Pancreas (tissue), 10 donors: Measurements from ENCODE around the gene NUMBL. TPM values are rescaled to one million over a fixed set of nuclear protein-coding genes. Genes with fewer than 3 reads are reported as not detected.

ENCODE experiments used
- ATAC-seq, 4 donors: fragments of 200-7000 bp; cut with Tn5 transposase; one replicate each; pipeline versions ENCODE4 v1.8.0 to v1.9.1; 2020; ENCODE audit warnings: mild to moderate bottlenecking in 4 of 4, moderate library complexity in 4 of 4
- DNase-seq, 6 donors: peaks; one replicate each; pipeline ENCODE4 v3.0.0-alpha.2; 2020
- FAIRE-seq: peaks from 2 replicates; lab custom pipeline; 2012; peaks lifted over from hg19 to GRCh38; lab: Jason Lieb, UNC
- H3K27ac ChIP-seq, 4 donors: fragments of 200-600 bp; sonication (generic); 1 replicate in 3 of 4; 2 replicates in 1 of 4; pipeline versions ENCODE4 v1.5.0 to v1.8.0; 2020
- H3K27me3 ChIP-seq, 4 donors: fragments of 200-600 bp; one replicate each; pipeline ENCODE4 v1.8.0; 2021
- H3K36me3 ChIP-seq, 3 donors: fragments of 200-600 bp; sonication (generic) in 1 of 3; one replicate each; pipeline versions ENCODE4 v1.5.0 to v1.8.0; 2020 to 2021
- H3K4me1 ChIP-seq, 3 donors: fragments of 200-600 bp; one replicate each; pipeline ENCODE4 v1.8.0; 2021
- H3K4me3 ChIP-seq, 4 donors: fragments of 200-600 bp; sonication (generic) in 2 of 4; one replicate each; pipeline versions ENCODE4 v1.5.0 to v1.8.0; 2020 to 2021
- H3K9me3 ChIP-seq, 4 donors: fragments of 200-600 bp; one replicate each; pipeline ENCODE4 v1.8.0; 2021
- WGBS, 2 donors: extraction: QIAGEN DNeasy Blood & Tissue Kit; methylation state at CpG; one replicate each; pipeline ENCODE4 v1.1.7; 2013; 5-methylcytosine and 5-hydroxymethylcytosine counted together
- intact Hi-C, 3 donors: fragments of 100-400 bp; cut with DNase I; formaldehyde crosslinking; loops; one replicate each; pipeline versions ENCODE4 v1.11.1 to v1.14.2; 2022
- polyA plus RNA-seq, 2 donors: library from polyadenylated mRNA; stranded (reverse); fragments of 200-250 nt; gene quantifications; one replicate each; pipeline ENCODE4 v1.2.3, GENCODE V29; 2013
- total RNA-seq, 6 donors: library from RNA; stranded (reverse); fragmentation: NEBNext Ultra II Directional in 4 of 6; extraction: Animal tissue kit (Norgen Biotek cat#: 25700) in 4 of 6; gene quantifications; one replicate each; pipeline versions ENCODE4 v1.2.1 to v1.2.4, GENCODE V29; 2021 to 2023
- TF ChIP-seq, protein P1 (sequence below), 4 donors: fragments of 200-600 bp; sonication (generic) in 3 of 4; IDR thresholded peaks; one replicate each; pipeline versions ENCODE4 v1.5.0 to v1.8.0; 2021; ENCODE audit warnings: antibody characterized with exemption in 4 of 4
- donor health status: healthy with polysubstance abuse.
- donor health status: DM: no; HTN: no; CAD: no; lungs with moderate emphysema.
- donor health status: DM: no; HTN: no; CAD: no.
- donor health status: control.
- donor health status: control.
- donor health status: Bipolar disorder and iron deficiency.
- donor health status: DM: yes; HTN: yes; CAD: no.
- donor health status: DM: no; HTN: no; CAD: no.
- donor health status: DM: no; HTN: no; CAD: no.
- donor health status: DM: yes; HTN: yes; CAD: no.

NUMBL gene
- total and polyA plus RNA-seq, 8 donors, result 3.2 to 19.1 (median 8.7) TPM

DNA sequence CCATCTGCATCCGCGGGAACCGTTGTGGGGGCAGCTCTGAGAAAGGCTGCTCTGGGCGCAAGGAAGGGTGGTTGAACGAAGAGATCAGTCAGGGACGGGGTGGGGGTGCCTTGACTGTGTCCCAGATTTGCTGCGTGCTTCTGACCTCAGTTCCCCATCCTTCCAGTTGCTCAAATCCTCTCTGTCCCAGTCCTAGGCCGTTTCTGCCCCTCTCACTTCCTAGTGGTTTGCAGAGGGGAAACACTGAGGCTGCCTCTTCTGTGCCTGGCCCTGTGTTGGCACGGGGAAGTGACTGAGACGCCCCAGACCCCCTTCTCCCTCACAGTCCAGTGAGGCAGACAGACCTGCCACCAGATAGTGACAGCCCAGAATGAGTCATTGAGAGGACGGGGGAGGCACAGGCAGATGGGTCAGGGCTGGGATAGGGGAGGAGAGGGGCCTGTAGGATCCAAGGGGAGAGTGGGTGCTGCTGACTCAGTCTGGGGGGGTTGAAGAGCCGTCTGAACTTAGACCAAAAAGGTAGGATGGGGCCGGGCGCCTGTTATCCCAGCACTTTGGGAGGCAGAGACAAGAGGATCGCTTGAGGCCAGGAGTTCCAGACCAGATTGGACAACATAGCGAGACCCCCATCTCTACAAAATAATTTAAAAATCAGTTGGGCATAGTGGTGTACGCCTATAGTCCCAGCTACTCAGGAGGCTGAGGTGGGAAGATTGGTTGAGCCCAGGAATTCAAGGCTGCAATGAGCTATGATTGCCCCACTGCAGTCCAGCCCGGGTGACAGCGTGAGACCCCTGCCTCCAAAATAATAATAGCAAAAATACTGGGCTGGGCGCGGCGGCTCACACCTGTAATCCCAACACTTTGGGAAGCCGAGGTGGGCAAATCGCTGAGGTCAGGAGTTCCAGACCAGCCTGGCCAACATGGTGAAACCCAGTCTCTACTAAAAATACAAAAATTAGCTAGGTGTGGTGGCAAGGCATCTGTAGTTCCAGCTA is 26.5 kb downstream of the NUMBL start:
- DNase-seq, result no peak
- H3K9me3 ChIP-seq, result no peaks in the 10 kb centered on the region
- H3K27me3 ChIP-seq, result peaks cover 0 to 4% (median 0%) of the 10 kb centered on the region in 4 donors
- intact Hi-C loops, result loop anchor here (5.0 to 10.0 kb wide), 4 partner anchors 151 to 481 kb away; no protein-coding TSS in a partner anchor
- 50 to 51% methylated on average over 24 of the region's 24 CpGs for WGBS, 2 donors
- no peaks in the 10 kb centered on the region for H3K36me3 ChIP-seq
- peak in 3 of 4 donors; percentile 7 to 26 (median 14) for ATAC-seq
- no peaks in the 10 kb centered on the region for H3K4me1 ChIP-seq
- FAIRE-seq, result no peak
- TF ChIP-seq, protein P1, sequence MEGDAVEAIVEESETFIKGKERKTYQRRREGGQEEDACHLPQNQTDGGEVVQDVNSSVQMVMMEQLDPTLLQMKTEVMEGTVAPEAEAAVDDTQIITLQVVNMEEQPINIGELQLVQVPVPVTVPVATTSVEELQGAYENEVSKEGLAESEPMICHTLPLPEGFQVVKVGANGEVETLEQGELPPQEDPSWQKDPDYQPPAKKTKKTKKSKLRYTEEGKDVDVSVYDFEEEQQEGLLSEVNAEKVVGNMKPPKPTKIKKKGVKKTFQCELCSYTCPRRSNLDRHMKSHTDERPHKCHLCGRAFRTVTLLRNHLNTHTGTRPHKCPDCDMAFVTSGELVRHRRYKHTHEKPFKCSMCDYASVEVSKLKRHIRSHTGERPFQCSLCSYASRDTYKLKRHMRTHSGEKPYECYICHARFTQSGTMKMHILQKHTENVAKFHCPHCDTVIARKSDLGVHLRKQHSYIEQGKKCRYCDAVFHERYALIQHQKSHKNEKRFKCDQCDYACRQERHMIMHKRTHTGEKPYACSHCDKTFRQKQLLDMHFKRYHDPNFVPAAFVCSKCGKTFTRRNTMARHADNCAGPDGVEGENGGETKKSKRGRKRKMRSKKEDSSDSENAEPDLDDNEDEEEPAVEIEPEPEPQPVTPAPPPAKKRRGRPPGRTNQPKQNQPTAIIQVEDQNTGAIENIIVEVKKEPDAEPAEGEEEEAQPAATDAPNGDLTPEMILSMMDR (IDR thresholded peaks at IDR 0.05), result no peak
- H3K27ac ChIP-seq, result no peak overlapping the region
- peak overlapping the region in 3 of 4 donors; percentile 44 to 80 (median 56) for H3K4me3 ChIP-seq

DNA sequence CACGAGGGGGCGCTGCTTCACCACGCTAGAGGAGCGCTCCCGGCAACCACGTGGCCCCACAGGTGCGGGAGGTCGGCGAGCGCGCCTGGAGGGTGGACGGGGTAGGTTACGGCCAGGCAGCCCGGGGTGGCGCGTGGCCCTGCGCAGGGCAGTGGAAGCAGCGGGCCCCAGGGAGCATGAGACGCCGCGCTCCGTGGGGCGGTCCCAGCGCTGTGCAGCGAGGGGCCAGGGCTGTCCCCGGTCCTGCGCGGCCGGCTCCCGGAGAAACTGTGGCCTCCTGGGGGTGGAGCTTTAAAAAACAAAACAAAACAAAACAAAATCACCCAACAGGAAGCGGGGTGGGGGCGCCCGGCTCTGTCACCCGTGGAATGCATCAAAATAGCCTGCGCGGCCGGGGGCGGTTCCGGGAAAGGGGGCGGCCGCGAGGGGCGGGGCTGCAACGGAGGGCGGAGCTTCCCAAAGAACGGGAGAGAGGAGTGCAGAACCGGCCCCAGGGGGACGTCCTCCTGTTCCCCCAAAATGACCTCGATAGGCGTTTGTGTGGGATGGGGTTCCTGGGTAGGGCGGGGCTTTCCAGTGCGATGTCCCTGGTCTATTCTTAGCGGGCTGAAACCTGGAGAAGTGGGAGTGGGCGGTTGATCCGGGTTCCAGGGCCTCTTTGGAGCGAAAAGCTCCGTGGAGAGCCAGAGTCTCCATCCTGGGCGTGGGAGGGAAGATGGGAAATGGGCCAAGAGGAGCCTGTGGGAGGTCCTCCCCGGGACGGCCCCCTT is 27.3 kb downstream of the NUMBL start:
- Histone ChIP-seq H3K9me3 (no peaks in the 10 kb centered on the region), H3K4me1 (no peaks in the 10 kb centered on the region), H3K4me3 (peak overlapping the region; percentile 44 to 80 (median 56)), H3K27me3 (peaks cover 0 to 4% (median 0%) of the 10 kb centered on the region in 4 donors), H3K36me3 (no peaks in the 10 kb centered on the region), H3K27ac (peak overlapping the region; percentile 71 to 81 (median 76))
- TF ChIP-seq, protein P1 (IDR thresholded peaks at IDR 0.05), result peak in 2 of 4 donors; percentile 95 to 98
- DNase-seq (peak; percentile 84 to 99 (median 93)), FAIRE-seq (no peak), ATAC-seq (peak; percentile 93 to 95 (median 94))
- intact Hi-C loops, result loop anchor here (5.0 to 10.0 kb wide), 4 partner anchors 152 to 482 kb away; no protein-coding TSS in a partner anchor
- 1% methylated on average over 60 of the region's 60 CpGs for WGBS, 2 donors

DNA sequence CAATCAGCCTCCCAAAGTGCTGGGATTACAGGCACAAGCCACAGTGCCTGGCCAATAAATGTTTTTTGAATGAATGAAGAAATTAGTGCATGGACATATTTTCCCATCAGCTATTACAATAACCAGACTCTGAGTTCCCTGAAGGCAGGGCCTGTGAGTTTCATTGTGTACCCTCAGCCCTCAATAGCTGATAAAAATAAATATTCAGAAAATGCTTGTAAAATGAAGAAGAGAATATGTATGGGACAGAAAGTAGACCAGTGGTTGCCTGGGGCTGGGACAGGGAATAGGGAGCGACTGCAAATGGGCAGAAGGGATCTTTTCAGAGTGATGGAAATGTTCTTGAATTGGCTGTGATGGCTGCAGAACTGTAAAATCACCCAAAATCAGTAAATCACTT is 28.8 kb downstream of the NUMBL start:
- no peak for DNase-seq
- Histone ChIP-seq H3K27ac (no peak overlapping the region), H3K4me3 (no peak overlapping the region), H3K27me3 (peaks cover 0 to 4% (median 0%) of the 10 kb centered on the region in 4 donors), H3K36me3 (no peaks in the 10 kb centered on the region), H3K9me3 (no peaks in the 10 kb centered on the region), H3K4me1 (no peaks in the 10 kb centered on the region)
- ATAC-seq, result no peak
- FAIRE-seq, result no peak
- TF ChIP-seq, protein P1 (IDR thresholded peaks at IDR 0.05), result no peak
- 57 to 66% methylated on average over 1 of the region's 1 CpG for WGBS, 2 donors
- intact Hi-C loops, result loop anchor here (5.0 to 10.0 kb wide), 4 partner anchors 153 to 483 kb away; no protein-coding TSS in a partner anchor

DNA sequence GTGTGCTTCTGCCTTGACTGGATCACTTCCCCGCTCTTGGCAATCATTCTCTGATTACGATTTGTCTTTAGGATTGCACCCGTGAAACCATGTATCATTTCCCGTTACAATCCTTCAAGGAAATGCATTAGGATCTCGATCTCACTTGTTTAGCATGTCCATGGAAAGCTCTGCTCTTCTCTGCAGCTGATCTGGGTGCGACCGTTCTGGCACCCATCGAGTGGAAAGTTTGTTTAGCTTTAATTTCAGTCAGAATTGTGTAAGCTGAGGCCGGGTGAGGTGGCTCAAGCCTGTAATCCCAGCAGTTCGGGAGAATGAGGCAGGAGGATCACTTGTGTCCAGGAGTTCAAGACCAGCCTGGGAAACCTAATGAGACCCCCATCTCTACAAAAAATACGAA is 30.9 kb downstream of the NUMBL start:
- no peak overlapping the region for H3K27ac ChIP-seq
- no peak for FAIRE-seq
- DNase-seq, result no peak
- no peak overlapping the region for H3K4me3 ChIP-seq
- TF ChIP-seq, protein P1 (IDR thresholded peaks at IDR 0.05), result no peak
- no peaks in the 10 kb centered on the region for H3K4me1 ChIP-seq
- H3K9me3 ChIP-seq, result no peaks in the 10 kb centered on the region
- ATAC-seq, result no peak
- H3K36me3 ChIP-seq, result no peaks in the 10 kb centered on the region
- H3K27me3 ChIP-seq, result peaks cover 0 to 4% (median 0%) of the 10 kb centered on the region in 4 donors
- intact Hi-C loops, result no loop called here
- WGBS, 2 donors, result 57 to 64% methylated on average over 11 of the region's 11 CpGs
